NCI-H748 treated with DMSO at 0.1 percent for 48 hours (cell line): Measurements from ENCODE around the gene ZSCAN10.
"Not testable (repeated sequence)": the region's sequence is repeated elsewhere in the genome, so short reads cannot be mapped to it uniquely, and the experiment has no call there.

ENCODE experiments used
- DNase-seq: peaks from one replicate; lab custom pipeline; 2025; lab: John Stamatoyannopoulos, UW

The ZSCAN10 gene

DNA sequence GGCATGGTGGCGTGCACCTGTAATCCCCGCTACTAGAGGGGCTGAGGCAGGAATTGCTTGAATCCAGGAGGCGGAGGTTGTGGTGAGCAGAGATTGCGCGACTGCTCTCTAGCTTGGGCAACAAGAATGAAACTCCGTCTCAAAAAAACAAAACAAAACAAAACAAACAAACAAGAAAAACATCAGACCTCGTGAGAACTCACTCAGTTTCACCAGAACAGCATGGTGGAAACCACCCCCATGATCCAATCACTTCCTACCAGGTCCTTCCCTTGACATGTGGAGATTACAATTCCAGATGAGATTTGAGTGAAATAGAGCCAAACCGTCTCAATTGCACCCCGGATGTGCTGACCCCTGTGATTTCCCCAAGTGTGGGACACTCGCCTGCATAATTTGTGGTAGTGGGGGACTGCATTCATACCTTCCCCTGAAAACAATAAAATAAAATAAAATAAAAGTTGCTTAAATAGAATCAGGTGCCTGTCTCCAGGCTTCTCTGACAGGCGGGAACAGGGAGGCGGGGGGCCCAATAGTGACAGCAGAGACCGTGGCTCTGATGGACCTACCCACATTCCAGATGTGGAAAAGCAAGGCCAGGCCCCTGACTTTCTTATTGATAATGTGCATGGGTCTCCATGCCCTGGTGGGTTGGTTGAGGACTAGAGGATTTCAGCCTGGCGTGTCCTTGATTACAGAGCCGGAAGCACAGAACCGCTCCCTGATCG, 13.1 kb downstream of the ZSCAN10 start:
- no peak for DNase-seq

DNA sequence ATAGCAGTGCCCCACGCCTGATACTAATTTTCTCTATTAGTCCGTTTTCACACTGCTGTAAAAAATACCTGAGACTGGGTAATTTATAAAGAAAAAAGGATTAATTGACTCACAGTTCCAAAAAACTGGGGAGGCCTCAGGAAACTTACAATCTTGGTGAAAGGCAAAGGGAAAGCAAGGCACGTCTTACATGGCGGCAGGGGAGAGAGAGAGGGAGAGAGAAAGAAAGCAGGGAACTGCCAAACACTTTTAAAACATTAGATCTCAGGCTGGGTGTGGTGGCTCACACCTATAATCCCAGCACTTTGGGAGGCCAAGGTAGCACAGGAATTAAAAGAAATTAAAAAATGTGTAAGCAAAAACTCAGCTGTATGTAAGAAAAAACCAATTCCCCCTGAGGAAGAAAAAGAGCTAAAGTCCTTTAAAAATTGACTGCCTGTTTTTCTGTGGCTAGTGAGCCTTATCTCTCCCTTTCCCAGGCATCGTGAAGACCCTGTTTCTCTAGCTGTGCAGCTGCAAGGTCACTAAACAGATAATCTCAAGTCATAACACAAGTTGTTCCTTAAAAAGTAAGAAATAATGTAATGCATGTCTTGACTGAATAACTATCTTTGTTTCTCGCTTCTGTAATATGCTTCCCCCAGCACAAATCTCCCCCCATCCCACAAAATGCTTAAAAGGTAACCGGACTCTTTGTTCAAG, 14.0 kb downstream of the ZSCAN10 start:
- no peak for DNase-seq

DNA sequence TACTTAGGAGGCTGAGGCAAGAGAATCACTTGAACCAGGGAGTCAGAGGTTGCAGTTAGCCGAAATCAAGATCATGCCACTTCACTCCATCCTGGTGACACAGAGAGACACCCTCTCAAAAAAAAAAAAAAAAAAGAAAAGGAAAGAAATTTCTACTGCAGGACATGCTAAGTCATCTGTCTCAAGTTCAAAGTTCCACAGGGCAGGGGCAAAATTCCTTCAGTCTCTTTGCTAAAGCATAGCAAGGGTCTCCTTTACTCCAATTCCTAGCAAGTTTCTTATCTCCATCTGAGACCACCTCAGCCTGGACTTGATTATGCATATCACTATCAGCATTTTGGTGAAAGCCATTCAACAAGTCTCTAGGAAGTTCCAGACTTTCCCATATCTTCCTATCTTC, 14.6 kb downstream of the ZSCAN10 start:
- no peak for DNase-seq

DNA sequence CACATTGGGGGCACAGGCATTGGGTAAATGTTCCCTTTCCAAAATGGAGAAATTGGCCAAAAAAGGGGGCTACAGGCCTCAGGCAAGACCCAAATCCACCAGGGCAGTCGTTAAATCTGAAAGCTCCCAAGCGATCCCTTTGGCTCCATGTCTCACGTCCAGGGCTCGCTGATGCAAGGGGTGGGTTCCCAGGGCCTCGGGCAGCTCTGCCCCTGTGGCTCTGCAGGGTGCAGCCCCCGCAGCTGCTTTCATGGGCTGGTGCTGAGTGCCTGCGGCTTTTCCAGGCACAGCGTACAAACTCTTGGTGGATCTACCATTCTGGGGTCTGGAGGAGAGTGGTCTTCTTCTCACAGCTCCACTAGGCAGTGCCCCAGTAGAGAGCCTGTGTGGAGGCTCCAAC, 15.7 kb downstream of the ZSCAN10 start:
- not testable (repeated sequence) for DNase-seq

DNA sequence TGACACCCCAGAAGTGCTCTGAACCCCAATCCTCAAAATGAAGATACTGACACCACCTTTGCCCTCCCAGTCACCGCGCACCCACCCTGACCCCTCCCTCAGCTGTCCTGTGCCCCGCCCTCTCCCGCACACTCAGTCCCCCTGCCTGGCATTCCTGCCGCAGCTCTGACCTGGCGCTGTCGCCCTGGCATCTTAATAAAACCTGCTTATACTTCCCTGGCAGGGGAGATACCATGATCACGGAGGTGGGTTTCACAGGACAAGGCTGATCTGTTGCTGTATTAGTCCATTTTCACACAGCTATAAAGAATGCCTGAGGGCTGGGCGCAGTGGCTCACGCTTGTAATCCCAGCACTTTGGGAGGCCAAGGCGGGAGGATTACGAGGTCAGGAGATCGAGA, 17.1 kb downstream of the ZSCAN10 start:
- DNase-seq: not testable (repeated sequence)

DNA sequence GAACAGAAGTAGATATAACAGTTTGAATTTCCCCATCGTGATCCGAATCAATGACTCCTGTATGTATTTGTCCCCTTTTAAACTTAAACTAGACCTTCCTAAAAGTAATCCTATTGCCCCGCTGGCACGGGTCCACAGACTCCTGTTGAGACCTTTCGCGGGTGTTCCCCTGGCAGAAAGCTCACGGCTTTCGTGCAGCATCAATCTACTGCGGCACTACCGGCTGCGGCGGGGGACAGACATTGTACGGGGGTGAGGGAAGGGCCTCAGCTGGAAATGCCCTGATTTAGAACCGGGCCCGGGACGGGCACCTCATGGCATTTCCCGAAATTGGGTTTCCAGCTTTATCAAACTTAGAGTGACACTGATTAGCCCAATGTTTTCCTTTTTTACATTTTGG, 19.1 kb downstream of the ZSCAN10 start:
- no peak for DNase-seq

DNA sequence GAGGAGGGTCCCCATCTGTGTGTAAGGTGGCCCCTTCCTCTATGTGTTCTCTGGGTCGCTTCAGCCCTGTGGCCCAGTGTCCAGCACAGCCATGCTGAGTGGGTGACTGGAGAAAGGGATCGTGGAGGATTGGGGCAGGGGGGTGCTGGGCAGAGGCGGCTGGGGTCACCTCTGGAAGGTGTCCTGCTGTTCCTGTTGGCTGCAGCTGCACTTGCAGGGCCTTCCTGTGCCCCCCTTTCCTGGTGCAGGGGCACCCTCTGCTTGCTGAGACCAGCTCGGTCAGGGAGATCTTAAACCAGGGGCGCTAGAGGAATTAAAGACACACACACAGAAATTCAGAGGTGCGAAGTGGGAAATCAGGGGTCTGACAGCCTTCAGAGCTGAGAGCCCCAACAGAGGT, 22.5 kb downstream of the ZSCAN10 start:
- DNase-seq: no peak

DNA sequence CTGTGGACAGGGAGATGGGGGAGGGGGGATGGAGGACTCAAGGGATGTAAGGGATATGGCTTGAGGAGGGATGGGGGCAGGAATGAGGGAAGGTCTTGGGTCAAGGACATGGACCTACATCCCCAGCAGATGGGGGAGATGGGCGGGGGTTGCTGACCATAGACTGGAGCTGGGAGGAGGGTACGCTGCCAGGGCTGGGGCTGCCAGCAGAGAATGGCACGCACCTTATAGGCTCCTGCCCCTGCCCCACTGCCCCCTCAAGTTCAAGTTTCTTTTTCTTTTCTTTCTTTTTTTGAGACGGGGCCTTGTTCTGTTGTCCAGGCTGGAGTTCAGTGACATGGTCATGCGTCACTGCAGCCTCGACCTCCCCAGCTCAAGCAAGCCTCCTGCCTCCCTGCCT, 23.1 kb downstream of the ZSCAN10 start:
- DNase-seq: not testable (repeated sequence)

DNA sequence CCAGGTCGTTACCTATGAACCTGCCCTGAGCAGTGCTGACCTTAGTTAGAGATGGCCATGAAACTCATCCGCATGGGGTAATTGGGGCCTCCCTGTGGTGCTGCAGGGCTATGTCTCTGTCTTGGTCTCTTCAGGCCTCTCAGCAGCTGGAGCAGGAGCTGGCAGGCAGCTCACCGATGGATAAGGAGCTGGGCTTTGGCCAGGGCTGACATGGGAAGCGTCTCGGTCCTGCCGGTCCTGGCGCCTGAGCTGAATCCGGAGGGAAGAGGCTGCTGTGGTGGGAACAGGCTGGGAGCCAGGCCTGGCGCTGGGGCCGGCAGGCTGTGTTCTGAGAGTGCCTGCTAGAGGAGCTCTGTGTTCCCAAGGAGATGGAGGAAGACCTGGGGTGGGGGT, 23.6 kb downstream of the ZSCAN10 start:
- no peak for DNase-seq

DNA sequence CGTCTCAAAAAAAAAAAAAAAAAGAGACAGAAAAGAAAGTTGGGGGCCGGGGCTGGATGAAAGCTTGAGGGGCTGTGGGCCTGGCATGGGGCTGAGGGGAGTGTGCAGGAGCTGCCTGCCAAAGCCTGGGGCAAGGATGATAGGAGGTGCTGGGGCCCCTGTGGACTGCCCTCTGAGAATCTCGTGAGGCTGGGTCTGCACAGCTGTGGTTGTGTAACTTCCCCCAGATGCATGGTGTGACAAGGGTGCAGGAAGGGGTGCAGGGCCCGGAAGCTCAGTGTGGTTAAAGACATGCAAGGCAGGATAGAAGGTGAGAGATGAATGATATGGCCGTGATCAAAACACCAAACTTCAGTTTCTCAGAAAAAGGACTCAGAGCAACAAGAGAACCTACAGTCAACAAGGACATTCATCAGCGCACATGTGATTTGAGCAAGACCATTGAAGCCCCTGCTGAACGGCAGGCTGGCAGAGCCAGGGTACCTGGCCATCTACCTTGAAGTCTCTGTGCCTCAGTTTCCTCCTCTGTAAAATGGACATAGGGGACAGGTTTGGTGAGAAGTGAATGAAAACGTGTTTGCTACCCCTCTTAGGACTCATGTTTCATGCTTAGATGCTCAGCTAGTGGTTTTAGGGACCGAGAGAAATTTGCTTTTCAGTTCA, 24.1 kb downstream of the ZSCAN10 start:
- no peak for DNase-seq

DNA sequence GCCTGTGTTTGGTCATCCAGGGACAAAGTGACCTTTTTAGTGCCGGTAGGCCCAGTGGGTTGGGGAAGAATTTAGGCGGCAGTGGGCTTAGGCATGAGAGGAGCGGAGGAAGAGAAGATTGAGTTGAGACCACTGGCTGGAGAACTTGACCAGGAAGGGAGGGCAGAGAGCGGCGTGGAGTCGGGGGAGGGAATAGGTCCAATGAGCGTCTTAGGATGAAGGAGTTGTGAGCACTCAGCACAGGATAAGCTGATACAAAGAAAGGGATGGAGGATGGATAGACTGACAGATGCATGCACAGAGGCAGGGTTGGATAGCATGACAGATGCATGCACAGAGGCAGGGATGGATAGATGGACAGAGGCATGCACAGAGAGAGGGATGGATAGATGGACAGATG, 25.6 kb downstream of the ZSCAN10 start:
- no peak for DNase-seq

DNA sequence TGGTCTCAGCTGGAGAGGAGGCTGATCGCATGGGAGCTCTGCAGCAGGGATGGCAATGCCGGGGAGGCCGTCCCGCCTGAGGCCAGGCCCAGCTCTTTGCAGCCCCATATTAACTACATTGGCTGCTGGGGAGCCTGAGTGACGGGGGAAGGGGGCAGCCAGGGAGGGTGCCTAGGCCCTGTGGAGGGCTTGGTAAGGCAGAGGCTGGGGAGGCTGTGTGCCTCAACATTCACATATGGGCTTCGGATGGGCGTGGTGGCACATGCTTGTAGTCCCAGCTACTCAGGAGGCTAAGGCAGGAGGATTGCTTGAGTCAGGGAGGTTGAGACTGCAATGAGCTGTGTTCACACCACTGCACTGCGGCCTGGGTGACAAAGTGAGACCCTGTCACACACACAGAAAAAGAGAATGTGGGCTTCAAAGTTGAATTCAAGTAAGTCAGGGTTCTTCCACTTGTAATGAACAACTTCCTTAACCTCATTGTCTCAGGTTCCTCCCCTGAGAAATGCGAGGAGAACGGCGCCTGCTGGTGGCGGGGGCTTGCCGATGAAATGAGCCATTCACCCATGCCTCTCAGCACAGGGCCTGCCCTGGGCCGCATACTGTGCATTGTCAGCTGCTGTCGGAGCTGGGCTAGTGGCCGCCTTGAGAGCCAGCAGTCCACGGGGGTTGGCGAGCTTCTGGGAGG, 26.4 kb downstream of the ZSCAN10 start:
- not testable (repeated sequence) for DNase-seq

DNA sequence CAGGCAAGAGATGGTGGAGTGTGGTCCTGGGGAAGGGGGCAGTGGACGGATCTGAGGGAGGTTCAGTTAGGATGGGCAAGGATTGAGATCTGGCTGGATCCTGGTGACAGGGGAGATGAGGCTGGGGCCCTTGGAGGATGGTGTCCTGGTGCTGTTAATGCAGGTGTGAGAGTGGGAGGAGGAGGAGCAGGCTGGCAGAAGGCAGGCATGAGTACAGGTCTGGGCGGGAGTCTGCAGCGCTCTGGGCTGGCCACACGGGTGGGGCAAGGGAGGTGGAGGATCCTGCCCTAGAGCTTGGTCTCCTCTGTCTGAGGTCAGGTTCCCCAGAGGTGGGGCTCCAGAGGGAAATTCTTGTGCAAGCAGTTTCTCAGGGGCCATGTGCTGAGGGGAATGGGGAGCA, 26.9 kb downstream of the ZSCAN10 start:
- not testable (repeated sequence) for DNase-seq

DNA sequence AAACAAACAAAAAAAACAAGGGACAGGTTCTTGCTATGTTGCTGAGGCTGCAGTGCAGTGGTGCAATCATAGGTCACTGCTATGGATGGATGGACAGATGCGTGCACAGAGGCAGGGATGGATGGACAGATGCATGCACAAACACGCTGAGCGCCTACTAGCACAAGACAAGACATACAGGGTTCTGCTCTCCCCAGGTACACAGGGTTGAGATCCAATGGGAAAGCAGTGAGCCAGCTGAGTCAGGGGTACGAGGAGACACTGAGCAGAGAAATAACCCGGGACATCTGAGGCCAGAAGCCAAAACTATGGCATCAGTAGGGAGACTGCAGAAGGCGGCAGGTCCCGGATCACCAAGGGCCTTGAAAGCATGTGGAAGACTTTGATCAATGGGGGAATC, 27.4 kb downstream of the ZSCAN10 start:
- DNase-seq: no peak

DNA sequence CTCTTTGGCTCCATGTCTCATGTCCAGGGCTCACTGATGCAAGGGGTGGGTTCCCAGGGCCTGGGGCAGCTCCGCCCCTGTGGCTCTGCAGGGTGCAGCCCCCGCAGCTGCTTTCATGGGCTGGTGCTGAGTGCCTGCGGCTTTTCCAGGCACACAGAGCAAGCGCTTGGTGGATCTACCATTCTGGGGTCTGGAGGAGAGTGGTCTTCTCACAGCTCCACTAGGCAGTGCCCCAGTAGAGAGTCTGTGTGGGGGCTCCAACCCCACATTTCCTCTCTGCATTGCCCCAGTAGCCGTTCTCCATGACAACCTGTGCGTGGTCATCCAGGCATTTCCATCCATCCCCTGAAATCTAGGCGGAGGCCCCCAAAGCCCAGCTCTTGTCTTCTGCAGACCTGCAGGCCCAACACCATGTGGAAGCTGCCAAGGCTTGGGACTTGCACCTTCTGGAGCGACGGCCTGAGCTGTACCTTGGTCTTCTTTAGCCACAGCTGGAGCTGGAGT, 28.4 kb downstream of the ZSCAN10 start:
- no peak for DNase-seq

DNA sequence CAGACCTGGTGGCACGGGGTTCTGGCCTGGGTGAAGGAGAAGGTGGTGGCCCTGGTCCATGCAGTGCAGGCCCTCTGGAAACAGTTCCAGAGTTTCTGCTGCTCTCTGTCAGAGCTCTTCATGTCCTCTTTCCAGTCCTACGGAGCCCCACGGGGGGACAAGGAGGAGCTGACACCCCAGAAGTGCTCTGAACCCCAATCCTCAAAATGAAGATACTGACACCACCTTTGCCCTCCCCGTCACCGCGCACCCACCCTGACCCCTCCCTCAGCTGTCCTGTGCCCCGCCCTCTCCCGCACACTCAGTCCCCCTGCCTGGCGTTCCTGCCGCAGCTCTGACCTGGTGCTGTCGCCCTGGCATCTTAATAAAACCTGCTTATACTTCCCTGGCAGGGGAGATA, 29.9 kb downstream of the ZSCAN10 start:
- DNase-seq: not testable (repeated sequence)

DNA sequence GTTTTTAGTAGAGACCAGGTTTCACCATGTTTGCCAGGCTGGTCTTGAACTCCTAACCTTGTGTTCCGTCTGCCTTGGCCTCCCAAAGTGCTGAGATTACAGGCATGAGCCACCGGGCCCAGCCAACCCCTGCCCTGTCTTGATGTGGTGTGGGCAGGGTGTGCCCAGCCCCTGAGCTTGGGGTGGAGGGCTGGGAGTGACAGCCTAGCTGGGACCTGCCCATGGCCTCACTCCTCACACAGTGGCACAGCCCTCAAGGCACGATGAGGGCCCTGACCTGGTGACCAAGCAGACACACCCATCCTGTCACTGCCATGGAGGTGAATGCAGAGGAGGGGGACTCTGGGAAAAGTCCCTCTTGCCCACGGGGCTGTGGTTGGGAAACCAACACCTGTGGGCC, 30.6 kb downstream of the ZSCAN10 start:
- DNase-seq: no peak

DNA sequence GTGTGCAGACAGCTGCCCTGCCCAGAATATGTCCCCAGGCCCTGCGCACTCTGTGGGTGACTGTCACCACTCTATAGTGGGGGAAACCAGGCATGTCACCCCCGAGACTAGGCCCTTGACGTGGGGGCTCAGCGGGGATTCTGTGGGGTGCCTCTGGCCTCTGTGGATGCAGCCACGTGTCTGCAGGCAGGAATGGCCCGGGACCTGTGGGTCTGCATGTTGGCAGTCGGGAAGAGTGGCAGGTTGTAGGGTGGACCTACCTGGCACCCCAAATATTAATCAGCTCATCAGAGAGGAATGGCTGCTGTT, 32.7 kb downstream of the ZSCAN10 start:
- DNase-seq: no peak

DNA sequence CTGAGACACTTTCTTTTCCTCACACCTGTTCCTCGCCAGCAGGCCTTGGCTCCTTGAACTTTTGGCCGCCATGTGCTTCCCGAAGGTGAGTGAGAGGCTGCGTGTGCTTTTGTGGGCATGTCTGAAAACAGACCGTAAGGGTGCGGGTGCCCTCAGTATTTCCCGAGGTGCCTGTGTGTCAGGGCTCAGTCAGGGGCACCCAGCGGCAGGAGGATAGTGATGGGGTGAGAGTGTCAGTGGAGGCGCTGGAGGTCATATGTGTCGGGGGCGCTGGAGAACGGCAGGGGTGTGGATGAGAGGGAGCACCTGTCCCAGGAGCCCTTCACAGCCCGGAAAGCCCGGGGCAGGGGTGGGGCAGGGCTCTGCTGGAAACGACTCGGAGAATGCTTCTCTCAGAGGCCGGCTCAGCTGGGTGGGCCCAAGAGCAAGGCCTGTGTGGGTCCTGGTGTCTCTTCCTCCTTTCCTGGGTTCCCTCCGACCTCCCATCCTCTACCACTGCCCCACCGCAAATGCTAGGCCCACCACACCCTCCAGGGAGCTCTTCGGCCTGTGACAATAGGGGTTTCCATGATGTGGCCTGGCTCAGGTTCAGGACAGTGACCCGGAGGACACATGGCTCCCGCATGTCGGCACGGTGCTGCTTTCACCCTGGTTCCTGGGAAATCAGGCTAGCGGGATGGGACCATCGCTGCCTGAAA, 33.2 kb downstream of the ZSCAN10 start:
- no peak for DNase-seq

DNA sequence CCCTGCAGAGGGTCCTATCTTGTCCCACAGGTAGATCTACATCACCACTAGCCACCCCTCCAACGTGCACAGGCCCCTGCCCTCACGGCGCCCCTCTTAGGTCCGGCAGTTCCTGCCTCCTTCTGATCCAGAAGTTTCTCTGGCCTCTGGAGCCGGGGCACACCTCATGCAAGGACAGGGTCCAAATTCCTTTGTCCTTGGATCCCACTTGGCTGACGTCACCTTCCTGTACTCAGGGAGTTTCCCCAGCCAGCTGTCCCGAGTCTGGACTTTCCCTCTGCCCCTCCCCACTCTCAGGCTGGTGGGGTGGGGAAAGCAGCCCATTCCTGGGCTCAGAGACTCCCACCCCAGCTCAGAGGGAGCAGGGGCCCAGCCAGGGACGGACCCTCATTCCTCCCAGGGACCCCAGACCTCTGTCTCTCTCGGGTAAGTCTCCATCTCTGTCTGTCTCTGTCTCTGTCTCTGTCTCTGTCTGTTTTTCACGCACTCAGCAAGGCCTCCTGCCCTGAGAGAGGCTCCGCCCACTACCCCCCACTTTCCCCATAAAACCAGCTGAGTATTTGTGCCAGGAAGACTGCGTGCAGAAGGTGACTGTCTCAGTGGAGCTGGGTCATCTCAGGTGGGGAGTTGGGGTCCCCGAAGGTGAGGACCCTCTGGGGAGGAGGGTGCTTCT, 33.9 kb downstream of the ZSCAN10 start, which contains the start of gene IL32:
Gene IL32, plus strand, starts transcription at position 572 of the 673 bp plus-strand sequence. CDS start 172 bp downstream, outside the sequence.
- no peak for DNase-seq
